ENCODE results near the gene CMSS1.

- TF ChIP-seq POLR2A (IDR thresholded peaks at IDR 0.05) (no peak), EP300 (IDR thresholded peaks at IDR 0.05) (no peak)
Measured at GRCh38 chr3:100087198-100087597, 269.5 kb downstream of the CMSS1 start.
